Dermis blood vessel endothelial cell (primary cell): ENCODE data around the gene CDT1. TPM values are rescaled to one million over a fixed set of nuclear protein-coding genes. Genes with fewer than 3 reads are reported as not detected.

Experiments
- DNase-seq: peaks from one replicate; pipeline ENCODE4 v3.0.0; 2010
- total RNA-seq: library from RNA; depleted of rRNA; stranded (reverse); fragments of >200 nt; gene quantifications from 2 replicates; pipeline ENCODE4 v1.2.3, GENCODE V29; 2014

Gene CDT1
- total RNA-seq: 5.8 and 22.2 TPM in 2 replicates

DNA sequence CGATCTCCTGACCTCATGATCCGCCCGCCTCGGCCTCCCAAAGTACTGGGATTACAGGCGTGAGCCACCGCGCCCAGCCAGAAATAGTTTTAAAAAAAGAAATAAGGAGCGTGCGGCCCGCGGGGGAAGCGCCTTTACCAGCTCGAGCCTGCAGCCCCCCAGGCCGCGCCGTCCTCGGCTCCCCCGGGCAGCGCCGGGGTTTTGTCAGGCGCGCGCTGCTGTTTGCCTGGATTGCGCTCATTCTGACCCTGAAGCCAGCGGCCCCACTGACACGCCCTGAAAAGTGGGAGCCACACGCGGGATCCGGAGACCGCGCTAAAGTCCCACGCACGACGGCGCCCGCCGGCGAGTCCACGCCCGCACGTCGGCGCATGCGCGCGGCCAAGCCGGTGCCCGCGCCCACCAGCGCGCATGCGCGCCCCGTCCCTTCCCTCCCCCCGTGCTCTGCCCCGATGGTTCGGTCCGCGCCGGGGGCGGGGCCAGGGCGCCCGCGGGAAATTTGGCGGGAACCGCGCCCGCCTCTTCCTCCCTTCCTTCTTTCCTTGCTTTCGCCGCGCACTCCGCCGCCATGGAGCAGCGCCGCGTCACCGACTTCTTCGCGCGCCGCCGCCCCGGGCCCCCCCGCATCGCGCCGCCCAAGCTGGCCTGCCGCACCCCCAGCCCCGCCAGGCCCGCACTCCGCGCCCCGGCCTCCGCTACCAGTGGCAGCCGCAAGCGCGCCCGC, at the start of gene CDT1:
Gene CDT1 (plus strand): TSS at position 526 of the 724 bp plus-strand sequence. CDS start 43 bp downstream, at position 569.
- peak; percentile 82 for DNase-seq

DNA sequence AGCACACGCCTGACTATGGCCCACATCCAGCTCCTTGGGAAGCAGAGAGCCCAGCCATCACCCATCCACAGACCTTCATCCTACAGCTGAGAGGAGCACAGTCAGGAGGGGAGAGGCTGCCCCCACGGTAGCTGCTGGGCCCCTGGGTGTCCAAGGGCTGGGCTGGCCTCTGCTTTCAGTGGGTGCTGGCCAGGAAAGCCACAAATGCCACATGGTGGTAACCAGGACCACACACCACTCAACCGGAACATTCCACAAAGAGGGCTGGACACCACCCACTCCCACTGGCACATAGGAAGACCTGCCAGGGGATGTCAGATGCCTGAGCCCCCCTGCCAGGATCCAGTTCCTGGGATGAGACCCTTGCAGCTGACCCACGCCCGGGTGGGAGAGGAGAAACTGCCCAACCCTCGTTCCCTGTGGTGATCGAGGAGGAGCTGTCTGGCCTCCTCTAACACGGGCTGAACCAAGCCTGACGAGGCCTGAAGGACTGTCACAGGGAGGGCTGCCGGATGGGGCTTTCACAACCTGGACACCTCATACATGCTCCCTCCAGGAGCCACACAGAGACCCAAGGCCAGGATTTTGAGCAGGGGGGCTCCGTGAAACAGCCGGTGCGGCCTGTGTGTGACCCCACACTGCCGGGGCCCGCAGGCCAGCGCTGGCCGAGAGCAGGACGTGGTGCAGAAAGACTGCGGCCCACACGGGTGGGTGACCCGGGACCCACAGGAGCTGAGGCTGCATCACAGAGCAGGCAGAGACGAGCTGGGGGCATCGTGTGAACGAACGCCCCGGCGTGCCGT, 49.3 kb upstream of the CDT1 start:
- DNase-seq: no peak

DNA sequence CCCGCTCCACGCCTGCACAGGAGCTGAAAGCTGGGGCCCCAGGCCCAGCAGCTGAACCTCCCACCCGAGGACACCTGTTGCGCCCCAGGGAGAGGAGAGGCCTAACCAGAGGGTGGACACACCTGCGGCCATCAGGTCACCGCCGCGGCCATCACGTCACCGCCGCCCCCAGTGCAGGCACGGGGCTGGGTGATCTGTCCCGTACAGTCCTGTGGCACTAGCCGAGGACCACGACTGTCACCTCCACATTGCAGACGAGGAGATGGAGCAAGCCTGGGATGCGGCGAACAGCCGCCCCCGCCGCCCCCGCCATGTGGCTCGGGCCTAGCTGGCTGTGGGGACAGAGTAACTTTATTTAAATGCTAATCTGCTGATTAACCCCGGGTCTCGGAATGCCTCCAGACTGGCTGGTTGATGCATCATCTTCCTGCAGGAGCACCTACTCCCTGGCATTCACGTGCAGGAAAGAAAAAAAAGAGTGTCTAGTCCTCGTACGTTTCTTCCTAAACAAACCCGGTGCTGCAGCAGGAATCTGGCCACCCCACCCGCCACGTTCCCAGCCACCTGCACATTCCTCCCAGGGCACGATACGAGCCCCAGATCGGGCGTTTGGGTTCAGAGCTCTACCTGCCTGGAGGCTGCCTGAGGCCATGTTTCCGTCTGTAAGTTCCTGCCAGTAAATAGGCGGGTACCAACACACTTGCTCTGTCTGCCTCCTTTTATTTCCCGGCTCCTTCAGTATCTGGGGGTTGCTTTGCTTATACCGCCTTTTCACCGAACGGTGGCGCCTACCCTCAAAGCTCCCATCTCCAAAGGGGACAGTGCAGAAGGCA, 48.5 kb upstream of the CDT1 start:
- DNase-seq: peak; percentile 67

DNA sequence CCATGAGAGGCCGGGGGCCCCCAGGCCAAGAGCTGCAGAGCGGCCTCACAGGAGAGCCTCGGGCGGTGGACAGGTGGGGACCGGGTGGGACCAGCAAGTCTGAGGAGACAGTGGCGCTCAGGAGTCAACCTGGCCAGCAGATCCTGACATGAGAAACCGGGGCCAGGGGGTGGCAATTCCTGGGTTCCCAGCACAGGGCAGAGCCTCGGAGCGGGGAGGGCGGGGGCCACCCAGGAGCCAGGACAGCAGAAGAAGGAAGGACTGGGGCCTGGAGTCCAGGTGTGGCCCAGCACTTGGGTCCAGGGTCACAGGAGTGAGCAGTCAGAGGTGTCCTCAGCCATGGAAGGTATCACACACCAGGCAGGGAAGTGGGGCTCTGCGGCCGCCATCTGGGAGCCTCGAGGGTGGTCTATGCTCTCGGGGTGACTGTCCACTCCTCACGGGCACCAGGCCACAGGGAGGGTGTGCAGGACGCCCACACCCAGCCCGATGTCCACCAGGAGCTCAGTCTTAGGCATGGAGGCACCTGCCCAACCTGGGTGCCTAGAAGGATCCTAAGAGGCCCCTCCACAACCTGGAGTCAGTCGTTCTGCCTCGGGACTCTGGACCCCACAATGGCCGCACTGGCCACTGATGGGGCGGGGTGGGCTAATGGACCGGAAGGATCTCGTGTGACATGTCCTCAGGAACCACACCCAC, 47.7 kb upstream of the CDT1 start:
- no peak for DNase-seq

DNA sequence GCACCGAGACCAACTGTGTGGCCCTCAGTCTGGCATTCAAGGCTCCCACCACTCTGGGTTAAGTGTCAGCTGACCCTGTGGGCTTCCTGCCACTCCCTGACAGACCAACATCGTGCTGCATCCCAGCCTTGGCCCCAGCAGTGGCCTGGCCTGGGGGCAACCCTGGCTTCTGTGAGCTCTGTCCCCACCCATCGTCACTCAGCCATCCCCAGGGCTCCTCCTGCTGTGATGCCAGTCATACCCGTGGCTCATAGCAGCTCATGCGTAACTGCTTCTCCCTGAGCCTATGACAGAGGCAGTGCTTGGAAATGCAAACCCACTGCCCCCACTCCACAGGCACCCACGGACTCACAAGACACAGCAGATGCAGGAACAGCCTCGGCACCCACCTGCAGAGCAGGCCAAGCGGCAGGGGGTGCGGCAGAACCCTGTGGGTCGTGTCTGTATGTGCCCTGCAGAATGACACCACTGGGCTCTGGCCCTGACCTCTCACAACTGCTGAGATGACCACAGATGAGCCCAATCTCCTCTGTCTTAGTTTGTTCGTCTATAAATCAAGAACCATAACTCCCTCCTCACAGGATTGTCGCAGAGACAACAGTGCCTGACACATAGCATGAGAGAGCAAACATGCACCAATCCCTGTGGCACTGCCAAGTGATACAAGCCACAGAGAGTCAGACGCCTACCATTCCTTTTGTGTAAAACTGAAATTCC, 45.2 kb upstream of the CDT1 start:
- DNase-seq: no peak

DNA sequence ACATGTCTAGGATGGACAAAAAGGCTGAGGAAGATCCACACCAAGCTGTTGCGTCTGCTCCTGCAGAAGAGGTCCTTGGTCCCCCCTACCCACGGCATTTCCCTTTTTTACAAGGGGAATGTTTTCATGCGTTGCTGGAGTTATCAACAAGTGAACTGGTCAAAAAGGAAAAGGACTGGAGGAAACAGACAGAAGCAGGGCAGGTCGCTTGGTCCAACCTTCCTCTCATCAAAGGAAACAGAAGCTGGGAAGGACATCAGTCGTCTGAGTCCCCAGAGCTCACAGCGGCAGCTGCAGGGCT, 44.7 kb upstream of the CDT1 start:
- no peak for DNase-seq

DNA sequence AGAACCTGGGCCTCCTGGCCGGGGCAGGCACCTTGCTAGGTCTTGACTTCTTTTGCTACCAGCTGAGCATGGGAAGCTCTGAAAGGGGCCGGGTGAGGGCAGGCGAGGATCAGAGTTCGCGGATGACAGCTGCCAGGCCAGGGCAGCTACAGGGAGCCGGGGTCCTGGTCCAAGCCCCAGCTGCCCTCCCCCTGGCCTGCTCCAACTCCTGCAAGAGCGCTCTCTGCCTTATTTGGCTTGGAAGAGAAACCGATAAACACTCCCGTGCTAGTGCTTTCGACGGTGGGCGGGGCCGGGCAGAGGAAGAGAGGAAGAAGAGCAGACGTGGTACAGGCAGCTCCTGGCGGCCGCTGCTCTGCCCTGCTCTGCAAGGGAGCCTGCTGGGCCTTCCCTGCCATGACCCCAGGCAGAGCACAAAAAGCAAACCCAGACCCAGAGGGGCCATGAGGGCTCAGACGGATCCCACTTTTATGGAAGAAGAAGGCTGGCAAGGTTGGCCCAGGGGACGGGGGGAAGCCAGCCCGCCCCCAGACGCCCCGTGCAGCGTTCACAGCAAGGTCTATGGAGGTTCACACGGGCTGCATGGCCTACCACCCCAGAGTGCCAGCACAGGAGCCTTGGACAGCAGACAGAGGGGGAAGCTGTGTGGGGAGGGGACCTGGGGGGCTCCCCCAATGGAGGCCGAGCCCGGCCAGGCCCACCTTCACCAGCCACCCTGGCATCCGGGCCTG, 44.2 kb upstream of the CDT1 start:
- peak; percentile 48 for DNase-seq

DNA sequence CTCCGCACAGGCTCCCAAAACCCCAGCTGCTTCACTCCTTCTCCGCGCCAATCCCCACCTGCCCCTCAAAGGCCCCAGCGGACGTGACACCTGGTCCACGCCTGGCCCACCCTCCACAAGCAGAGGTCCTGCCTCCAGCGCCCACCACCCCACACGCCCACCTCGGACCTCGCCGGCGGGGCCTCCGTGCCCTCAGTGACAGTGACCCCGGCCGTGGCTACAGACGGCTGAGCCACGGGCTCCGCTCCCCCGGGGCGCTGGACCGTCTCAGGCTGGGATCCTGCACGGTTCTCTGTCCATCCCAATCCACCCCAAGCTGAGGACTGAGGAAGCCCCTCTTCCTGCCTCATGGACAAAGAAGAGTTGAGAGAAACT, 43.6 kb upstream of the CDT1 start:
- no peak for DNase-seq

DNA sequence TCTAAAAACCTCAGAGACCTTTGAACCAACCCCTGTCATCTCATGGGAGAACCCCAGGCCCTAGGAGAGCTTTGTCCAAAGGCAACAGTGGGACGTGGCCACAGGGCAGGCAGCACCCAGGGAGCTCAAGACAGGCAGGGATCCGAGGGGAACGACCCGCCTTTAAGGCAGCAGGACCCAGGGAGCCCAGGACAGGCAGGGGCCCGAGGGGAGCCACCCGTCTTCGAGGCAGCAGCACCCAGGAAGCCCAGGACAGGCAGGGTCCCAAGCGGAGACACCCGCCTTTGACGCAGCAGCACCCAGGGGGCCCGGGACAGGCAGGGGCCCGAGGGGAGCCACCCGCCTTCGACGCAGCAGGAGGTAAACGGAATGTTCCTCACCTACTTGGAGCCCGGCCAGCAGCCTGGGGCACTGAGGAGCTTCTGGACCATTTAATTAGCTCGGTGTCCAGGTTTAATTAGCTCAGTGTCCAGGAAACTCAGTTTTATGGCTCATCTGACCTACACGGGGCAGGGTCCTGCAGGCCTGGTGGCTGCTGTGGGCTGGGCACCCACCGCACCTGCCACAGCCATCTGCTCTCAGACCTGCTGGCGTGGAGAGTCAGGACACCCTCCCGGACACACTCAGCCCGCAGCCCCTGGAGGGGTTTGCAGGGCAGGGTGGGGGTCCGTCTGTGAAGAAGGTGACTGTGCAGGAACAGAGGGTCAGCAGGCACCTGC, 43.0 kb upstream of the CDT1 start:
- no peak for DNase-seq

DNA sequence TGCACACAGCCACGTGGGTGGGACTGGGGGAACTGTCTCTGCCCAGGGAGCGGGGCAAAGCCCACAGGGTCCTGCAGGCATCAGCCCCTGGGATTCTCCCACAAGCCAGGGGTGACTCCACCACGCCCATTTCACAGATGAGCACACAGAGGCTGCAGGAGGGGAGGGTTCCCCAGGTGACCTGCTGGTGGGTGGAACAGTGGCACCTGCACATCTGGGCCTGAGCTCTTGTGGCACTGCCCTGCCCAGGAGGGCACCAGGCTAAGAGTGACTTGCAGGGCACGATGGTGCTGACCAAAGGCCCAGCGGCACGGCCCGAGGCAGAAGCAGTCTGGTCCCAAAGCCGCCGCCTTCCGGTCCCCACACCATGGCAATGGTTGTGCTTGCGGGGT, 42.5 kb upstream of the CDT1 start:
- DNase-seq: no peak

DNA sequence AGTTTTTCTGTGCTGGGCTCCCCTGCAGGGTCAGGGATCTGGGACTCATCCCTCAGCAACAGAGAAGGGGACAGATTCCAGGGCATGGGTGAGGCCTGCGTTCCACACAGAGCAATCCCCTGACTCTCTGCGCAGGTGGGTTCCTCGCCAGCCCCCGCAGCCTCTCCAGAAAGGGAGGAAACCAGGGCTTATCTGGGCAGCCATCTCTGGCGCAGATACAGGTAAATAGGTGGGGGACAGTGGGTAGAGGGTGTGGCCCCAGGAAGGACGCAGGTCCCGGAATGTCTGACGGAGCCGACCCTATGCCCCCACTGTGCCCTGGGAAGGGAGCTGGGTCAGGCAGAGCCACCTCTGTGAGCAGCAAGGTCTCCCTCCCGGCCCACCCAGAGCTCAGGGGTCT, 41.8 kb upstream of the CDT1 start:
- no peak for DNase-seq

DNA sequence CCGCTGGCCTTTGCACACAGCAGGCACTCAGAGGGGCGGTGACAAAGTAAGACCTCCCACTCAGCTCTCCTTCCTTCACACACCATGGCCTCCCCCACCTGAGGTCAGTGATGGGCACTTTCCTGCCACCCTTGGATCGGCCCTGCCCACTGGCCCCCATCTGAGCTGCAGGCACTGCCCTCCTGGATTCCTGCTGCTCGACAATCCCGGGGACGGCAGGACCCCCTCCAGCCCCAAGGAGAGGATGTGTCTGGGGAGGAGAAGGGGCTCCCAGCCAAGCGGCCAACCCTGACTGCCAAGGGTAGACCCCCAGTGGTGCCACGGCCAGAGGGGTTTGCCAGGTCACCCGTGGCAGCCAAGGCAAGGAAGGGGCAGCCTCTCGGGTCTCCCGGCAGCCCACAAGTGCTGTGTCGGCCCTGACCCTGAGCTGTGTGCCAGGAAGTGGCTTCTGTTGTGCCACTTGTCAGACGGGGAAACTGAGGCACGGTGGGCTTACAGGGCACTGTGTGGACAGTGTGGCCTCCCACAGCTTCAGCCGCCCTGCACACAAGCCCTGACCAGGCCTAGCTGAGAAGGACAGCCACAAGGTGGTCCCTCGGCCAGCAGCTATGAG, 41.2 kb upstream of the CDT1 start:
- DNase-seq: no peak

DNA sequence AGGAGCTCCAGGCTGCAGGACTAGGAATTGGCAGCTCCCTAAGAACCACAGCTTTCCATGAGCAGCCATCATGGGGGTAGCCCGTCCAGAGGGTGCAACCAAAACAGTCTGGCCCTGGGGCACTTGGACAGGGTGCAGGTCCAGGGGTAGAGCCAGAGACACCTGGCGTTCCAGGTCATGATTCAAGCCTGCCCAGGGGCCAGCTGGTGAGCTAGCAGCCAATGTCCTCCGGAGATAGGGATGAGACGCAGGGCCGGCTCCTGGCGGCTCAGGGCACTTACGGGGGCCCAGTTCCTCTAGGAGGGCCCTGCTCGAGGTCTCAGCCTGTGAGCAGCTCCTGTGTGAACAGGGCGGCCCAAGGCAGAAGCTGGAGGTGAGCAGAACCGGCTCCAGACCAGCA, 40.6 kb upstream of the CDT1 start:
- DNase-seq: no peak

DNA sequence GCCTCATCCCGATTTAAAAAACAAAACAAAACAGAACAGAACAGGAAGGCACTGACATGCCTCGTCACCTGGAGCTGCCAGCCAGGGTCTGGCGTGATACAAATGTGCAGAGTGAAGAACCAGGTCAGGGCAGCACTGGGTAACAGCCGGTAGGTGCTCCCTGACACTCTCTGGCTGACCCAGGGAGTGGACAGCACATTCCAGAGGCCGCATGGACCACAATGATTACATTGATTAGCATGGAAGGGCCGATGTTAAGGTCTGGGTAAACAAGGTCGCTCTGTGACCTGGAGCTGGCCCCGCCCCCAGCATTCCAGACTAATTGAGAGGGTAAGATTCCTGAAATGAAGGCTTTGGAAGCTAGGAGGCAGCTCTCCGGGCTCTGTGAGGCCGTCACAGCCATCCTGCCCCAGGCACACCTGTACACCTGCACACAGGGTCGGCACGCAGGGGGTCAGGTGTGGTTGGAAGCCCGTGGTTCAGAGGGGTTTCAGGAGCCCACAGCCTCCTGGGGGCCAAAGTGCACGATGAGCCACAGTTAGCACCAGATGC, 40.0 kb upstream of the CDT1 start:
- peak; percentile 66 for DNase-seq

DNA sequence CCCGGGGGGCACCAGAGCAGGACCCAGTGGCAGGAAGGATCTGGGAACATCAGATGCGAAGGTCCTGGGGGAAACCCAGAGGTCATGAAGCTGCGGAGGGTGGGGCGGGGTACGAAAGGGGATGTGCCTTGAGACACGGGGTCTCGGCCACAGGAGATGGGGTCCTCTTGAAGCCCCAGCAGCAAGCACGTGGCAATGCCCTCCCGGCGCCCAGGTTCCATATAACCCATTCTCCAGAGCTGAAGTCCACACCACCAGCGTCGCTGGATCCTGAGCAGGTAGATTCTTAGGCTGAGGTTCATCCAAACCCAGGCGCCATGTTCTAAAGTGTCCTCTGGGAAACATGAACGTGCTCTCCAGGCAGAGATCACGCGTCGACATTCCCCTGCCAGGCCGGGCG, 39.5 kb upstream of the CDT1 start:
- DNase-seq: no peak

DNA sequence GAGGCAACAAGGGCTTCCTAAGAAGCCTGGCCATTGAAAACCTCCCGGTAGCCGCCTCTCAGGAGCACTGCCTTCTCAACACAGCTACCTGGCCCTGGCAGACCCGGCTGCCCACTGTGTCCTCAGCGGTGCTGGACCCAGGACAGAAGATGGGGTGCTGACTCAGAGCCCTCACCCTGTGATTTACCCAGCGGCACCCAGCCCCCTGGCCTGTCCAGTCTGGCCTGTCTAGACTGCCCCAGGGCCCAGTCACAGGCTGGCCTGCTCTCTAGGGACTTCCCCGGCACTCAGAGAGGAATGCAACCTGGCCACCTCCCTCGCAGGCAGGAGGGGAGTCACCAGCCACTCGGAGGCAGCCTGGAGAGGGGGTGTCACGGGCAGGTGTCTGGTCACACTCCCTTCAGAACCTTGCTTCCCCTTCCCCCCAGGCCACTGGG, 38.7 kb upstream of the CDT1 start:
- no peak for DNase-seq

DNA sequence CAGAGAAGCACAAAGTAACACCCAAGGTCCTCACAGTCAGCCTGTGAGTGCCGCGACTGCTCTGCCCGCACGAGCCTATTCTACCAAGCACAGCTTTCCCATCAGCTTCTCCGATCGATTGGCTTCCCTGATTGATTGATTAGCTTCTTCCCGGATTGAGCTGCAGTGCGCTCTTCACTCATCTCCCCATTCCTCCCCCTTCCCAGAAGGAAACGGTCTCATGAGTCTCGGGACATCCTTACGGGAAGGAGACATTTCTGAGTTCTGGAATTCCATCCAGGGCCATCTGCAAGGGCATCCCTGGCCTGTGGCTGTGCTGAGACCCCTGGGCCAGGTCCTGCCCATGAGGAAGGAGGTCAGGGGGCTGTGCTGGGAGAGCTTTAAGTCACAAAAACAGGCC, 36.6 kb upstream of the CDT1 start:
- no peak for DNase-seq

DNA sequence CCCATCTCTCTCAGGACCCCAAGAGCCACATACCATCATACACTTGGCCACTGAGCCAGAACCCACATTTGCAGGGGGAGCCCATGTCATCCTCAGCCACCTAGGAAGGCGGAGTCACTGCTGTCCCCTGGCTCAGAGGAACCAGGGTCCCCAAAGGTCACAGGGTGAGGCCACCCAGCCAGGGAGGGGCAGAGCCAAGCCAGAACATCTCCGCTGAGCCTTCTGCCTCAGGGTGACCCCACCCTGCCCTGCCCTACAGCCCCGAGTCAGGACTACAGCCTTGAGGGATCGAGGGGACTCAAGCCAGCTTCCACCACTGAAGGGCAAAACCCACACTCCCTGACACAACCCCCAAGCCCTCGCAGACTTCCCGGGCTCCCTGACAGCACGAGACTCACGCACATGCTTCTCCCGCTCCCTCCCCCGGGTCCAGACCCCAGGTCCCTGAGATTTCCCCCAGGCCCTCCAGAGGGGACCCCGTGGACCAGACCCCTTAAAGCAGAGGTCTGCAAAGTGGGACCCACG, 36.0 kb upstream of the CDT1 start:
- DNase-seq: no peak

DNA sequence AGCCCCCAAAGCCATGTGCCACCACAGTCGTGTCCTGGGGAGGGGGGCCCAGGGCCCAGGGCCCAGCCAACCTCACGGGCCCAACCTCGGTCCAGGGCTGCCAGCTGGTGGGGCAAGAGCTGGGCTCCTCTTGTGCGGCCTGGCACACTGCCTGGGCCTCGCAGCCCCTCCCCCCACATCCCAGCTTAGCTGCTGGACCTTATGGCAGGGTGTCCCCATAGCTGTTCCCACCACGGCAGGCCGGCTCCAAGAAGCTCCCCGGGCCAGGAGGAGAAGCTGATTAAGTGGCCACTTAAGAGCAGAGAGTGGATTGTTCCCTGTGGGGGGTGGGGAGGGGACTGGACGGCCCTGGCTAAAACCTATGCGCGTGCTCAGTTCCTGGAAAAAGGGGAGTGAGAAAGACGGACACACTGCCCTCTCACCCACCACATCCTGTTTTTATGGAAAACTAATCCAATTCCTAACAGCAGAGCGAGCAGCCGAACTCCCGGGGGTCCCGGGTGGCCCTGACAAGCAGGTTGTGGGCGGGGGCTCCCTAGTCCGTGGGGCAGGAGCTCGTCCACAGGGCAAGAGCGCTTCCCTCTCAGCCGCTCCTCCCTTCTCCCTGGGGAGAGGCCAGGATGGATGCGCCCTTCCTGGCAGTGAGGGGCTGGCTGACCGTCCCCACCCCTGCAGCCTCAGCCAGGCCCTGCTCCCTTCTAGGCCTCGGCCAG, 35.4 kb upstream of the CDT1 start:
- peak; percentile 69 for DNase-seq
